Stimulated activated CD4-positive, alpha-beta T cell treated with anti-CD3 and anti-CD28 coated beads, Interleukin-15, amount 100 ng/mL, for 48 hours (primary cell): ENCODE data around the gene NTRK3.

Experiments used
- DNase-seq, 2 donors: peaks; one replicate each; pipeline ENCODE4 v3.0.0-alpha.2; 2020; ENCODE audit warnings: low read depth in 2 of 2

NTRK3 gene

DNA sequence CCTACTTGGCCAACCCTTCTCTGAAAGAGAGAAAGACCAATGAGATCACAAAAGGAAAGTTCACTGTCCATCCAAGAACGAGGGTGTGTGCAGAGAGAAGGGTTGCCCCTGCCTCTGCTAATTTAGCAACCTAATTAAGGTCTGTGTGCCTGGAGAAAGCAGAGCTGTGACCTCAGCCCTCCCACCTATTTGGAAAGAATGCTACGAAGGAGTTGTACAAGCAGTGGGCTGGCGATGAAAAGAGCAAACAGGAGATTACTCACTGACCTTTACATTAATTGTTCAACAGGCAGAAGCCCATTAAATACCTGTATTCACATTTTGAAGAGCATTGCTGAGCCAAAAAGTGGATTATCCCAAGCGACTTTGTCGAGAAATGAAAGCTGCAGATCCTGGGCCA is 314.9 kb downstream of the NTRK3 start:
- no peak for DNase-seq

- DNase-seq: no peak
These were observed 315.8 kb downstream of the NTRK3 start for GRCh38 chr15:87940768-87941167.

- no peak for DNase-seq
These were observed 316.6 kb downstream of the NTRK3 start for GRCh38 chr15:87939848-87940457.

- no peak for DNase-seq
These were observed 318.5 kb downstream of the NTRK3 start for GRCh38 chr15:87938031-87938430.

DNA sequence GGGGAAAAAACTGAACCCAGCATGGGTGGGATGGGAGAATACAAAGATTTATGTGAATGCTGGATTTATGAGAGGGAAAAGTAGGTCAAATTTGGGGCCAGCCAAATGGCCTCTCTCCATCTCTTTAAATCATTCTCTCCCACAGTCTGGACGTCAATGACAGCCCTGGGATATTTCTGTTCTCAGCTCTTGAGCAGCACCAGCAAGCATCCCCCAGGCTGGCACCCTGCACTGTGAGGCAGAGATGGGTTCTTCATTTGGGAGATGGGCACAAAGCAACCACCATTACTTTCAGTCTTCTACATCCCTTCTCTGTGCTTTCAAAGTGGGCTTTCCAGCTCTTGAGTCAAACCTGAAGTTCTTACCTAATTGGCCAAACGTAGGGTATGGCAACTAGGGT is 321.0 kb downstream of the NTRK3 start:
- DNase-seq: no peak

DNA sequence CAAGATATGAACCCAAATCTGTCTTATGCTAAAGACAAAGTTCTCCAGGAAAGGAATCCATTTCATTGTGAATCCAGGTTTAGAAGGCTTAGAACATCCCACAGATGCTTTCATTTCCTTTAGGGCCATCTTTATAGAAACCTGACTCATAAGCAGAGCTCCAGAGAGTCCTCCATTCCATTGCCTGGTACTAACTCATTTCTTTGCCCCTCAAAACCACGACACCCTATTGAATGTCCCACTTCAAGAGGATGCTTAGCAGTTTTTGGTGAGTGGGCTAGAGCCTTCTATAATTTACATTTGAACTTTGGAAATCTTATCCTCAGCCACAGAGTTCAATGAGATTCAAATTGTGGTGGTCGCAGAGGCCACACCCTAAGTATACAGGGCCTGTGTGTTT is 325.0 kb downstream of the NTRK3 start:
- DNase-seq: no peak

GRCh38 chr15:87930457-87930856 is 326.1 kb downstream of the NTRK3 start:
- no peak for DNase-seq

- no peak for DNase-seq
These were observed 326.7 kb downstream of the NTRK3 start for GRCh38 chr15:87929841-87930240.

DNA sequence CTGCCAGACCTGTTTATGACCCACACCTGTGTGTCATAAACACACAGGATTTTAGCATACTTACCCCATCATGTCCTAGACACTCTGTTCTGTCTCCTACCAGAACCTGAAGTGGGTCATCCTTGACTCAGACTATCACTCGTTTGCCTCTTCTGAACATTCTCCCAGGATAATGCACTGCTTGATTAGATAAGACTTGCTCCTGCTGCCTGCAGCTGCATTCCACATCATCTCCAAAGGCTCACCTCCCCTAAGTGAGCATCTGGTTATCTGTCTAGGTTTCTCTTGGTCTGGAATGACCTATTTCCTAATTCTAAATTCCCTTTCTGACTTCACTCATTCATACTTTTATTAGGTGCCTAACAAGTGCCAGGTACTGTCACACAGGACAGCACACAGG is 332.1 kb downstream of the NTRK3 start:
- no peak for DNase-seq

GRCh38 chr15:87919064-87919463 is 337.5 kb downstream of the NTRK3 start:
- DNase-seq: no peak

DNA sequence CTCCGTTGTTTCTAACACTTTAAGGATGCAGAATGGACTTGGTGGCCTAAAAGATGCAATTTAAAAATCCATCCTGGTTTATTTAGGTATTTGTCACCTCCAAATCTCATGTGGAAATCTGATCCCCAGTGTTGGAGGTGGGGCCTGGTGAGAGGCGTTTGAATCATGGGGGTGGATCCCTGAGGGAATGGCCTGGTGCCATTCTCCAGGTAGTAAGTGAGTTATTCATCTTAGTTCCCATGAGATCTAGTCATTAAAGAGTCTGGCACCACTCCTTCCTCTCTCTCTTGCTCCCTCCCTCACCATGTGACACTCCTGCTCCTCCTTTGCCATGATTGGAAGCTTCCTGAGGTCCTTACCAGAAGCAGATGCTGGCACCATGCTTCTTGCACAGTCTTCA is 339.1 kb downstream of the NTRK3 start:
- DNase-seq: no peak

DNA sequence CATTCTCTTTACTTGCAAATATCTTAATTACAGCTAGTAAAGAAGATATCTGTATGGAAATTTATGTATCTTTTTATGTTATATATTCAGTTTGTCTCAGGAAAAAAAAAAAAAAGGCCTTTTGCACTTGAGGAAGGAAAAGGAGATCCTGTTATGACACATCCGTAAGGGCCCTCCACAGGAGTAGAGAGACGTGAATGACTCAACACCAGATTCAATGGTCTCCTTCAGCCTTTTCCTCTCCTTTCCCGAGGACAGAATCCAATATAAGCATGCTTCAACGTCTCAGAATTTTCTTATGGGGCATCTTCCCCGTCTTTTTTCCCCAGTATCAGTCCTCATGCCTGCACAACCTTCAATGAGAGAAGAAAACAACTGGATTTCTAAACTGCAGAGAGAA is 340.3 kb downstream of the NTRK3 start:
- DNase-seq: no peak

GRCh38 chr15:87910301-87910700 is 346.2 kb downstream of the NTRK3 start:
- no peak for DNase-seq

DNA sequence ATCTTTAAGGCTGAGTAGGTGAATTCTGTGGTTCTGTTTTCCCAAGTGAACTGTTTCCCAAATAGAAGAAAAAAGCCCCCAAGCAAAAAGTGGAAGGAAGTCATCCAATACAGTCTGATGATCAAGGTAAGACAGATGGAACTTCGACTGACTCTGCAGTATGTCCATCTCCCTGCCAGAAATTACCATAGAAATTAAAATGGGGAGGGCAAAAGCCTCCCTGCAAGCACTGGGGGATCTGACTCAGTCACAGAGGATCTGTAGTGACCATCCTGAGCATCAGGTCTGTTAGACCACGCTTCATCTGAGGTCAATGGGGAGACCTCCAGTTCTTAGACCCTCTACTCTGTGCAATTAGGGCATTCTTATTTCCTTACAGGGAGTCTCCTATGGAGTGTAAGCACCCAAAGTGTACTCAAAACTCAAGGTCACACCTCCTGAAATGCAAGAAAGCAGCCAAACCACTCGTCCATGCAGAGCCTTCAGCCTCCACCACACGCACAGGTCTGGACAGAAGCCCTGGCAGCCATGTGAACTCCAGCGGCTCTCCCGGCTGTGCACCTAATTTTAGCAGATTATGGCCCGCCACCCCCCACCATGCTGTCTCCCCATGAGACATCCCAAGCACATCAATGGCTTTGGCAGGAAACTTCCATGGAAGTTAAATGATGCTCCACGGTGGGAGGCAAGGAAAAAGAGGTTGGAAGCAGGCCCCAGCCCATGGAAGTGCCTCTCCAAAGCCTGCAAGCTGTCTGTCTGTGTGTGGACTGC is 348.7 kb downstream of the NTRK3 start:
- no peak for DNase-seq

DNA sequence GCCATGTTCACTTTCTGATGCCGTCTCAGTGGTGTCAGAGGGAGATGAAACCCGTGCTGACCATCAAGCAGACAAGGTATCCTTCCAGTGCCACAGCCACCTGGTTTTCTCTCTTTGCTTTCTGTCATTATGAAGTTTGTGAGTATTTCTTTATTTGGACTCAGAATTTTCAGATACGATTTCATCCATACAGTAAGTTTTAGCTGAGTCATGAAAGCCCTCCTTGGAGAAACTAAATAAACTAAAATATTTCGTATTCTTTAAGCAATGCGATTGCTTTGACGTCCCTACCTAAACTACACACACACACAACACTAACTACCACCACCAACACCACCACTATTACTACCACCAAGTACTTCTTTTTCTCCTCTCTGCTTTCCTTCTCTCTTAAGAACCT is 350.1 kb downstream of the NTRK3 start:
- DNase-seq: no peak

GRCh38 chr15:87902772-87903426 is 353.6 kb downstream of the NTRK3 start:
- no peak for DNase-seq

DNA sequence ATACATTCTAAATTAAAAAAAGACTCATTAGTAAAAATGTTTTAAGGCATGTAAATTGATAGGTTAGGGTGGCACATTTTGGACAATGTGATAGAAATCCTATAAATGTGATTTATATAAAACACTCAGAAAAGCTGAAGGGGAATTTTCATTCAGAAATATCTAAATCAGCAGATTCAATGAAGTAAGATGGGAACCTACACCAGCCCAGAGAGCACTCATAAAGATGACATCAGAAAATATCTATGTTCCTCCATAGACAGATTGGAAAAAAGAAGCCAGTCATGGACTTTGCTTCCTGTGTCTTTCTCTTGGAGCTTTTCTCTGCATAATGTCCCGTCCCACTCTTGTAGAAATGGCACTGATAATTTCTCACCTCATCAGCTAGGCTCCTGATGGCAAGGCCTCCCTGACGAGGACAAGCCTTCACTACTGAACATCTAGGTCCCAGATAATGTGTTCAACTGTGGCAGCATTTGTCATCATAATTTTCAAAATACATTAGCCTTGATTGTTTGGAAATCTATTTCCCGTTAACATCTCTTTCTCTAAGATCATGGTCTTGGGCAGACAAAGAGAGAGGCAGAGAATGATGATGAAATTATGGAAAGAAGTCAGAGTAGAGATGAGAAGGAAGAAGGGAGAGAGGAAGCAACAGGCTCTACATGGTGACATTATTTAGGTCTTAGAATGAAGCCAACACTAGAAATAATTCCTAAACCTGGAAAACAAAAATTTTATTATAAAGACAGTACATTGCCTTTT is 354.4 kb downstream of the NTRK3 start:
- no peak for DNase-seq

- DNase-seq: no peak
These were observed 355.5 kb downstream of the NTRK3 start for GRCh38 chr15:87901008-87901407.

GRCh38 chr15:87896936-87897335 is 359.6 kb downstream of the NTRK3 start:
- no peak for DNase-seq

DNA sequence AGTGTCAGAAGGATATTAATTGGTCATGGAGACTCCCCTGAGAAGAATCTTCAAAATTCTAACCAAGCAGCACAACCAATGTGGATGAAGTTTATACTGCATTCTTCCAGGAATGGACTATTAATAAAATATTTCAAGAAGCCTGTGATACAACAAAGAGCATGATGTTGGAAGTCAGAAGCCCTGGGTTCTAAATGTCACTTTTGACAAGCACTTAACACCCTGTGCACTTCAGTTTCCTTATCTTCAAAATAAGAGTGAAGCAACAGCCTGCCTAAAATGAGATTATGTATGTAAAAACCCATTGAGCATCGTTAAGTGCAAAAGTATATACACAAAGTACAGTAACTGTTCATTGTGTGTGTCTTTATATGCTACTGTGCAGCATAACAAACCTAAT is 369.4 kb downstream of the NTRK3 start:
- DNase-seq: no peak

- no peak for DNase-seq
These were observed 375.5 kb downstream of the NTRK3 start for GRCh38 chr15:87881026-87881425.

DNA sequence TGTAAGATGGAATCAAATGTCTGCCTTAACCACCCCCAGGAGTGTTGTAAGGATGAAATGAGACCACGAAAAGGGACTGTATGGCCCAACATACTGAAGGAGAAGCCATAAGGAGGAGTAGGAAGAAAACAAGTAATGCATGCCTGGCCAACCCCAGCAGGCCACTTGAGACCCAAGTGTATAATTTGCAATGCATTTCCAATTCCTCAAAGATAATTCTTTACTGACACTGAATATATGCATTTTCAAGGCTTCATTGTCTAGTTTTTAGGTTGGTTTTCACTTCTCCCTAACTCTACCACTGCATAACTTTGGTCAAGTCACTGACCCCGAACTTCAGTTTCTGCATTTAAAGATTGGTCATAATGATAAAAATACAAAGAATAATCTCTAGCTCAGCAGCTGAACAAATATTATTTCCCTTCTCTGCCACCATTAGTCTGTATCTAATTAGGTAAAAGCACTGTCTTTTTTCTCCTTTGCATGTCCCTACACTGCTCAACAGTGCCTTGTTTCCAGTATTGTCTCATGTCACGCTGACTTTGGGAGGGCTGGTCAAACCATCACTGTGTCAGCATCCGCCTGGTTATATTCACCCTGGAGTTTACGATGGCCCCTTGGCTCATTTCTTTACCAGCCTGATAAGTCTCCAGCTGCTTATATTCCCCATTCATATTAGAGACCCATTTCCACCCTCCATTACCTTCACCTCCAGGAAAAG is 378.6 kb downstream of the NTRK3 start:
- DNase-seq: no peak
